ENCODE results near the gene DCLRE1A. TPM values are rescaled to one million over a fixed set of nuclear protein-coding genes. Genes with fewer than 3 reads are reported as not detected.

DCLRE1A gene
- total and polyA plus RNA-seq, 4 experiments from 2014 or later = 3.3 to 5.3 (median 4.6) TPM

DNA sequence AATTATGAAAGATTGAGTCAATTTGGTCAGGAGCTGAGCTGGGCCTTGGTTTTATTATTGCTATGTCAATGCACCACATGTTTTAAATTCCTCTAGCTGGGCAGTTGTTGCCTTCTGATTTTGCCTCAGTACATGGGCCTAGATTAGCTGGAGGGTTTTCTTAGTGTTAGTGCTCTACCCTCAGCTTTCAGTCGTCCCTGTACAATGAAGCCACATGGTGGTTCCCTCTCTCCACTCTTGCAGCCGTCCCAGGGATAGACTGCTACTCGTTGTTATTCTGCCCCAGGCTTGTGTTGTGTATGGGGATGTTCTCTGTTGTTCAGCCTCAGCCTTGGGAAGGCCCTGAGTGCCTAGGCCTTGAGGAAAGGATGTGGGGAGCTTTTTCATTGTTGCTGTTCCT is 37.6 kb upstream of the DCLRE1A start:
- intact Hi-C loops (cut with micrococcal nuclease) = no loop called here
- Mint-ChIP-seq H3K27me3 (no peaks in the 10 kb centered on the region), H3K4me3 (no peak overlapping the region), H3K27ac (peak overlapping the region in 1 of 7 donors; percentile 4), H3K4me1 (peaks cover 0 to 4% (median 2%) of the 10 kb centered on the region in 4 donors), H3K36me3 (peaks cover 29 to 54% of the 10 kb centered on the region in 2 donors), H3K9me3 (peaks cover 0 to 2% (median 0%) of the 10 kb centered on the region in 8 donors)
- DNase-seq = no peak
- ChIA-PET POLR2A (ENCODE audit: partially characterized antibody) (no interaction called here), CTCF (ENCODE audit: partially characterized antibody) (no interaction called here)
- H3K27me3 ChIP-seq (ENCODE audit: insufficient read depth, low read length) = no peaks in the 10 kb centered on the region
- no peak overlapping the region for H3K27ac ChIP-seq (ENCODE audit: low read depth, low read length)
- no peaks in the 10 kb centered on the region for H3K4me1 ChIP-seq (ENCODE audit: insufficient read depth, low read length)
- no peak overlapping the region for H3K4me3 ChIP-seq (ENCODE audit: low read length in 2 of 2)
- H3K36me3 ChIP-seq (ENCODE audit: insufficient read depth, low read length) = no peaks in the 10 kb centered on the region
- H3K9me3 ChIP-seq (ENCODE audit: control insufficient read depth in 1 of 2, low read length in 2 of 2) = no peaks in the 10 kb centered on the region

- CTCF ChIA-PET (ENCODE audit: partially characterized antibody) = no interaction called here
- H3K27ac Mint-ChIP-seq = peak overlapping the region in 1 of 7 donors; percentile 73
- no peak overlapping the region for H3K27ac ChIP-seq (ENCODE audit: low read depth, low read length)
- H3K36me3 ChIP-seq (ENCODE audit: insufficient read depth, low read length) = no peaks in the 10 kb centered on the region
- H3K4me1 Mint-ChIP-seq = peaks cover 0 to 4% (median 2%) of the 10 kb centered on the region in 4 donors
- no peak for DNase-seq
- no peaks in the 10 kb centered on the region for H3K9me3 ChIP-seq (ENCODE audit: control insufficient read depth in 1 of 2, low read length in 2 of 2)
- no peak overlapping the region for H3K4me3 ChIP-seq (ENCODE audit: low read length in 2 of 2)
- H3K9me3 Mint-ChIP-seq = peaks cover 0 to 2% (median 0%) of the 10 kb centered on the region in 8 donors
- H3K4me3 Mint-ChIP-seq = no peak overlapping the region
- H3K4me1 ChIP-seq (ENCODE audit: insufficient read depth, low read length) = no peaks in the 10 kb centered on the region
- no peaks in the 10 kb centered on the region for H3K27me3 Mint-ChIP-seq
- H3K27me3 ChIP-seq (ENCODE audit: insufficient read depth, low read length) = no peaks in the 10 kb centered on the region
- POLR2A ChIA-PET (ENCODE audit: partially characterized antibody) = no interaction called here
- intact Hi-C loops (cut with micrococcal nuclease) = no loop called here
- peaks cover 33 to 61% of the 10 kb centered on the region in 2 donors for H3K36me3 Mint-ChIP-seq
Measured at GRCh38 chr10:113890769-113891168, 36.9 kb upstream of the DCLRE1A start.

DNA sequence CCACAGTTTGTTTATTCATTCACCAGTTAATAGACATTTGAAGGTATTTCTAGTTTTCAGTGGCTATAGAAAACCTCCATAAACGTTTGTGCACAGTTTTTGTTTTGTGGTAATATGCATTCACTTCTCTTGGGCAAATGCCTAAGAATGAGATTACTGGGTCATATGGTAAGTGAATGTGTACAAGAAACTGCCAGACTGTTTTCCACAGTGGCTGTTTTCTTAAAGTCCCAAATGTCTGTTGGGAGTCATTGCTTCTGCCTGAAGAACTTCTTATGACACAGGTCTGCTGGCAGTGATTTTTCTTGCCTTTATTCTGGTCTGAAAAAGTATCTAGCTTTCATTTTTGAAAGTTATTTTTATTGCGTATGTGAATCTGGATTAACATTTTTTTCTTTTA is 36.0 kb upstream of the DCLRE1A start:
- H3K36me3 Mint-ChIP-seq = peaks cover 35 to 61% of the 10 kb centered on the region in 2 donors
- intact Hi-C loops (cut with micrococcal nuclease) = no loop called here
- H3K27me3 Mint-ChIP-seq = no peaks in the 10 kb centered on the region
- no peaks in the 10 kb centered on the region for H3K9me3 Mint-ChIP-seq
- Histone ChIP-seq H3K27me3 (ENCODE audit: insufficient read depth, low read length) (no peaks in the 10 kb centered on the region), H3K9me3 (ENCODE audit: control insufficient read depth in 1 of 2, low read length in 2 of 2) (no peaks in the 10 kb centered on the region), H3K4me3 (ENCODE audit: low read length in 2 of 2) (no peak overlapping the region), H3K27ac (ENCODE audit: low read depth, low read length) (no peak overlapping the region), H3K36me3 (ENCODE audit: insufficient read depth, low read length) (no peaks in the 10 kb centered on the region), H3K4me1 (ENCODE audit: insufficient read depth, low read length) (no peaks in the 10 kb centered on the region)
- H3K27ac Mint-ChIP-seq = no peak overlapping the region
- ChIA-PET POLR2A (ENCODE audit: partially characterized antibody) (no interaction called here), CTCF (ENCODE audit: partially characterized antibody) (no interaction called here)
- no peak overlapping the region for H3K4me3 Mint-ChIP-seq
- peaks cover 0 to 4% (median 2%) of the 10 kb centered on the region in 4 donors for H3K4me1 Mint-ChIP-seq
- DNase-seq = no peak

DNA sequence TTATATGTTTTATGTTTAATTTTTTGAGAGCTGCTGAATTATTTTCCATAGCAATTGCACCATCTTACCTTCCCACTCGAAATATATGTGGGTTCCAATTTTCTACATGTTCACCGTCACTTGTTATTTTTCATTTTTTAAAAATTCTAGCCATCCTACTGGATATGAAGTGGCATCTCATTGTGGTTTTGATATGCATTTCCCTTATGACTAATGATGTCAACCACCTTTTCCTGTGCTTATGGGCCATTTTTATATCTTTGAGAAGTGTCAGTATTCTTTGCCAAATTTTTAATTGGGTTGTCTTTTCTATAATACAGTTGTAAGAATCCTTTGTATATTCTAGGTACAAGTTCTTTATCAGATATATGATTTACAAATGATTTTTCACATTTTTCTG is 28.4 kb upstream of the DCLRE1A start:
- no peaks in the 10 kb centered on the region for H3K27me3 Mint-ChIP-seq
- no peak overlapping the region for H3K4me3 Mint-ChIP-seq
- Histone ChIP-seq H3K27ac (ENCODE audit: low read depth, low read length) (no peak overlapping the region), H3K4me1 (ENCODE audit: insufficient read depth, low read length) (peaks cover 3% of the 10 kb centered on the region), H3K27me3 (ENCODE audit: insufficient read depth, low read length) (no peaks in the 10 kb centered on the region), H3K36me3 (ENCODE audit: insufficient read depth, low read length) (no peaks in the 10 kb centered on the region), H3K9me3 (ENCODE audit: control insufficient read depth in 1 of 2, low read length in 2 of 2) (no peaks in the 10 kb centered on the region), H3K4me3 (ENCODE audit: low read length in 2 of 2) (no peak overlapping the region)
- no peak for DNase-seq
- CTCF ChIA-PET (ENCODE audit: partially characterized antibody) = no interaction called here
- peak overlapping the region in 1 of 7 donors; percentile 29 for H3K27ac Mint-ChIP-seq
- POLR2A ChIA-PET (ENCODE audit: partially characterized antibody) = no interaction called here
- peaks cover 0 to 2% (median 0%) of the 10 kb centered on the region in 8 donors for H3K9me3 Mint-ChIP-seq
- intact Hi-C loops (cut with micrococcal nuclease) = no loop called here
- peaks cover 7 to 17% (median 13%) of the 10 kb centered on the region in 4 donors for H3K4me1 Mint-ChIP-seq
- peaks cover 57 to 65% of the 10 kb centered on the region in 2 donors for H3K36me3 Mint-ChIP-seq

DNA sequence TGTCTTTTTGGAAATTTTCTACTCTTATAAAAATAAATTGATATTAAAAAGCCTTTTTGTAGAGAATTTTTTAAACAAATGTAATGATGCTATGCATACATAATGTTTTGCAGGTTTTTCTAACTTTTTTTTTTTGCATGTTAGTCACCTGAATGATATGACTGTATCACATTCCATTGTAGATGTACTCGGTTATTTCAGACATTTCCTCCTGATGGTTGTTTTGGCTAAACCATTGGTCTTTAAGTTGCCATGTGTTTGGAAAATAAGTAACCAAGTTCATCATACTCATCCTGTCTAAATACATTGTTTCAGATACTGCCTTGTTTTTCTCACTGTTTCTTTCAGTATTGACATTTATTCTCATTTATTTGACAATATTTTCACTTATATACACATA is 26.4 kb upstream of the DCLRE1A start:
- Histone ChIP-seq H3K4me3 (ENCODE audit: low read length in 2 of 2) (no peak overlapping the region), H3K9me3 (ENCODE audit: control insufficient read depth in 1 of 2, low read length in 2 of 2) (no peaks in the 10 kb centered on the region), H3K27ac (ENCODE audit: low read depth, low read length) (no peak overlapping the region), H3K27me3 (ENCODE audit: insufficient read depth, low read length) (no peaks in the 10 kb centered on the region), H3K36me3 (ENCODE audit: insufficient read depth, low read length) (no peaks in the 10 kb centered on the region), H3K4me1 (ENCODE audit: insufficient read depth, low read length) (peaks cover 3% of the 10 kb centered on the region)
- ChIA-PET CTCF (ENCODE audit: partially characterized antibody) (no interaction called here), POLR2A (ENCODE audit: partially characterized antibody) (no interaction called here)
- no peak for DNase-seq
- intact Hi-C loops (cut with micrococcal nuclease) = no loop called here
- H3K36me3 Mint-ChIP-seq = peaks cover 47 to 61% of the 10 kb centered on the region in 2 donors
- H3K9me3 Mint-ChIP-seq = peaks cover 0 to 2% (median 0%) of the 10 kb centered on the region in 8 donors
- no peak overlapping the region for H3K4me3 Mint-ChIP-seq
- H3K27me3 Mint-ChIP-seq = no peaks in the 10 kb centered on the region
- peaks cover 7 to 22% (median 15%) of the 10 kb centered on the region in 4 donors for H3K4me1 Mint-ChIP-seq
- no peak overlapping the region for H3K27ac Mint-ChIP-seq

GRCh38 chr10:113879691-113880090 is 25.8 kb upstream of the DCLRE1A start:
- H3K36me3 Mint-ChIP-seq = peaks cover 45 to 58% of the 10 kb centered on the region in 2 donors
- Histone ChIP-seq H3K27ac (ENCODE audit: low read depth, low read length) (no peak overlapping the region), H3K4me3 (ENCODE audit: low read length in 2 of 2) (no peak overlapping the region), H3K9me3 (ENCODE audit: control insufficient read depth in 1 of 2, low read length in 2 of 2) (no peaks in the 10 kb centered on the region), H3K36me3 (ENCODE audit: insufficient read depth, low read length) (no peaks in the 10 kb centered on the region), H3K27me3 (ENCODE audit: insufficient read depth, low read length) (no peaks in the 10 kb centered on the region), H3K4me1 (ENCODE audit: insufficient read depth, low read length) (peaks cover 3% of the 10 kb centered on the region)
- ChIA-PET CTCF (ENCODE audit: partially characterized antibody) (no interaction called here), POLR2A (ENCODE audit: partially characterized antibody) (no interaction called here)
- DNase-seq = no peak
- H3K9me3 Mint-ChIP-seq = peaks cover 0 to 2% (median 0%) of the 10 kb centered on the region in 8 donors
- peaks cover 7 to 27% (median 16%) of the 10 kb centered on the region in 4 donors for H3K4me1 Mint-ChIP-seq
- H3K4me3 Mint-ChIP-seq = no peak overlapping the region
- H3K27ac Mint-ChIP-seq = no peak overlapping the region
- H3K27me3 Mint-ChIP-seq = no peaks in the 10 kb centered on the region
- intact Hi-C loops (cut with micrococcal nuclease) = no loop called here

- Mint-ChIP-seq H3K36me3 (peaks cover 41 to 54% of the 10 kb centered on the region in 2 donors), H3K4me3 (no peak overlapping the region), H3K27me3 (no peaks in the 10 kb centered on the region), H3K27ac (no peak overlapping the region), H3K4me1 (peaks cover 7 to 21% (median 11%) of the 10 kb centered on the region in 4 donors), H3K9me3 (peaks cover 0 to 12% (median 8%) of the 10 kb centered on the region in 8 donors)
- Histone ChIP-seq H3K36me3 (ENCODE audit: insufficient read depth, low read length) (no peaks in the 10 kb centered on the region), H3K27me3 (ENCODE audit: insufficient read depth, low read length) (no peaks in the 10 kb centered on the region), H3K4me1 (ENCODE audit: insufficient read depth, low read length) (no peaks in the 10 kb centered on the region), H3K4me3 (ENCODE audit: low read length in 2 of 2) (no peak overlapping the region), H3K9me3 (ENCODE audit: control insufficient read depth in 1 of 2, low read length in 2 of 2) (no peaks in the 10 kb centered on the region), H3K27ac (ENCODE audit: low read depth, low read length) (no peak overlapping the region)
- DNase-seq = no peak
- POLR2A ChIA-PET (ENCODE audit: partially characterized antibody) = no interaction called here
- CTCF ChIA-PET (ENCODE audit: partially characterized antibody) = no interaction called here
- intact Hi-C loops (cut with micrococcal nuclease) = no loop called here
Measured at GRCh38 chr10:113876461-113876860, 22.6 kb upstream of the DCLRE1A start.

DNA sequence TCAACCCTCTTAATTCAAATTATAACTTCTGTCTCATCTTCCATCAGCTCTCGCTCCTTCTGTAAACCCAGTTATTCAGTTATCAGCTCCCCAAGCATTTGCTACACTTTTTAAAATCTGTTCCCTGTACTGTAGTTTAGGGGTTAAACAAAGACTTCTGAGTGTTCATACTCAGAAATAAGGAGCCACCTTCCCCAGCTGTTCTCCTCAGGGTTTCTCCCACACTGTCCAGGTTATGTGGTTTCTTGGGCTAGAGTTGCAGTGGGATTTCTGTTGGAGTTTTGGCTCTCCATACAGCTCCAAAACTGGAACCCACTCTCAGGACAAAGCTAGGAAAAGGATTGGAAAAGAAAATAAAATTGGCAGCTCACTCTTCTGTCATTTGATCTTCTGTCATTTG is 21.3 kb upstream of the DCLRE1A start:
- peak overlapping the region in 2 of 7 donors; percentile 13 to 54 for H3K27ac Mint-ChIP-seq
- Histone ChIP-seq H3K27ac (ENCODE audit: low read depth, low read length) (no peak overlapping the region), H3K4me3 (ENCODE audit: low read length in 2 of 2) (no peak overlapping the region), H3K27me3 (ENCODE audit: insufficient read depth, low read length) (no peaks in the 10 kb centered on the region), H3K9me3 (ENCODE audit: control insufficient read depth in 1 of 2, low read length in 2 of 2) (no peaks in the 10 kb centered on the region), H3K36me3 (ENCODE audit: insufficient read depth, low read length) (no peaks in the 10 kb centered on the region), H3K4me1 (ENCODE audit: insufficient read depth, low read length) (no peaks in the 10 kb centered on the region)
- POLR2A ChIA-PET (ENCODE audit: partially characterized antibody) = no interaction called here
- H3K4me1 Mint-ChIP-seq = peaks cover 7 to 21% (median 11%) of the 10 kb centered on the region in 4 donors
- H3K4me3 Mint-ChIP-seq = no peak overlapping the region
- peaks cover 38 to 58% of the 10 kb centered on the region in 2 donors for H3K36me3 Mint-ChIP-seq
- CTCF ChIA-PET (ENCODE audit: partially characterized antibody) = no interaction called here
- no peak for DNase-seq
- intact Hi-C loops (cut with micrococcal nuclease) = no loop called here
- H3K27me3 Mint-ChIP-seq = no peaks in the 10 kb centered on the region
- H3K9me3 Mint-ChIP-seq = peaks cover 0 to 12% (median 8%) of the 10 kb centered on the region in 8 donors

Data from CD4-positive, alpha-beta memory T cell (primary cell).